Measurements from ENCODE around the gene STAT2. TPM values are rescaled to one million over a fixed set of nuclear protein-coding genes. Genes with fewer than 3 reads are reported as not detected.

STAT2 gene
- total RNA-seq, 1 experiment from 2014 or later, result 61.2 TPM

GRCh38 chr12:56398324-56398723 lies 38.4 kb upstream of the STAT2 start:
- no peak for DNase-seq (ENCODE audit: unreplicated experiment)
- no TSS peak for BruUV-seq (replicated peaks)
- Mint-ChIP-seq H3K27me3 (ENCODE audit: insufficient read depth, unreplicated experiment) (no peaks in the 10 kb centered on the region), H3K27ac (ENCODE audit: low read depth, unreplicated experiment) (no peak overlapping the region), H3K4me1 (ENCODE audit: insufficient read depth, unreplicated experiment) (no peaks in the 10 kb centered on the region), H3K36me3 (ENCODE audit: insufficient read depth, unreplicated experiment) (no peaks in the 10 kb centered on the region), H3K4me3 (ENCODE audit: unreplicated experiment) (no peak overlapping the region), H3K9me3 (ENCODE audit: unreplicated experiment) (peaks cover 9% of the 10 kb centered on the region)
- intact Hi-C loops (cut with micrococcal nuclease), result no loop called here
- ChIA-PET CTCF (interaction anchor here (2.2 kb wide), 1 partner anchor 66 kb away, joined by 6 read pairs; no protein-coding TSS in a partner anchor), POLR2A (no interaction called here)
- no peak for TF ChIP-seq CTCF (IDR thresholded peaks at IDR 0.05; ENCODE audit: unreplicated experiment)

- intact Hi-C loops (cut with micrococcal nuclease), result no loop called here
- DNase-seq (ENCODE audit: unreplicated experiment), result no peak
- Mint-ChIP-seq H3K4me1 (ENCODE audit: insufficient read depth, unreplicated experiment) (no peaks in the 10 kb centered on the region), H3K4me3 (ENCODE audit: unreplicated experiment) (no peak overlapping the region), H3K36me3 (ENCODE audit: insufficient read depth, unreplicated experiment) (no peaks in the 10 kb centered on the region), H3K27ac (ENCODE audit: low read depth, unreplicated experiment) (no peak overlapping the region), H3K9me3 (ENCODE audit: unreplicated experiment) (peaks cover 5% of the 10 kb centered on the region), H3K27me3 (ENCODE audit: insufficient read depth, unreplicated experiment) (no peaks in the 10 kb centered on the region)
- ChIA-PET POLR2A (no interaction called here), CTCF (interaction anchor here (0.6 kb wide), 2 partner anchors 49 to 668 kb away, joined by 3 to 5 read pairs; no protein-coding TSS in a partner anchor)
- no peak for TF ChIP-seq CTCF (IDR thresholded peaks at IDR 0.05; ENCODE audit: unreplicated experiment)
- BruUV-seq (replicated peaks), result no TSS peak
These were observed 32.4 kb upstream of the STAT2 start for GRCh38 chr12:56392331-56392730.

- no TSS peak for BruUV-seq (replicated peaks)
- ChIA-PET POLR2A (no interaction called here), CTCF (interaction anchor here (0.6 kb wide), 1 partner anchor 50 kb away, joined by 5 read pairs; no protein-coding TSS in a partner anchor)
- TF ChIP-seq CTCF (IDR thresholded peaks at IDR 0.05; ENCODE audit: unreplicated experiment), result no peak
- Mint-ChIP-seq H3K27ac (ENCODE audit: low read depth, unreplicated experiment) (no peak overlapping the region), H3K36me3 (ENCODE audit: insufficient read depth, unreplicated experiment) (no peaks in the 10 kb centered on the region), H3K9me3 (ENCODE audit: unreplicated experiment) (peaks cover 5% of the 10 kb centered on the region), H3K4me1 (ENCODE audit: insufficient read depth, unreplicated experiment) (no peaks in the 10 kb centered on the region), H3K27me3 (ENCODE audit: insufficient read depth, unreplicated experiment) (no peaks in the 10 kb centered on the region), H3K4me3 (ENCODE audit: unreplicated experiment) (no peak overlapping the region)
- intact Hi-C loops (cut with micrococcal nuclease), result no loop called here
- DNase-seq (ENCODE audit: unreplicated experiment), result no peak
These were observed 31.8 kb upstream of the STAT2 start for GRCh38 chr12:56391721-56392120.

- TF ChIP-seq CTCF (IDR thresholded peaks at IDR 0.05; ENCODE audit: unreplicated experiment), result no peak
- H3K27me3 Mint-ChIP-seq (ENCODE audit: insufficient read depth, unreplicated experiment), result no peaks in the 10 kb centered on the region
- no peak overlapping the region for H3K27ac Mint-ChIP-seq (ENCODE audit: low read depth, unreplicated experiment)
- intact Hi-C loops (cut with micrococcal nuclease), result no loop called here
- ChIA-PET CTCF (interaction anchor here (0.7 kb wide), 1 partner anchor 47 kb away, joined by 4 read pairs; no protein-coding TSS in a partner anchor), POLR2A (interaction anchor here (0.6 to 0.7 kb wide), 2 partner anchors 263 to 269 kb away, joined by 3 read pairs; no protein-coding TSS in a partner anchor)
- no peak for DNase-seq (ENCODE audit: unreplicated experiment)
- H3K4me3 Mint-ChIP-seq (ENCODE audit: unreplicated experiment), result no peak overlapping the region
- no peaks in the 10 kb centered on the region for H3K4me1 Mint-ChIP-seq (ENCODE audit: insufficient read depth, unreplicated experiment)
- no peaks in the 10 kb centered on the region for H3K36me3 Mint-ChIP-seq (ENCODE audit: insufficient read depth, unreplicated experiment)
- BruUV-seq (replicated peaks), result no TSS peak
- H3K9me3 Mint-ChIP-seq (ENCODE audit: unreplicated experiment), result peaks cover 5% of the 10 kb centered on the region
These were observed 29.5 kb upstream of the STAT2 start for GRCh38 chr12:56389412-56389811.
